ENCODE measurements around the gene BAIAP2L2.

GRCh38 chr22:38115423-38116205 lies 5.1 kb upstream of the BAIAP2L2 start:
- TF ChIP-seq EZH2 (IDR thresholded peaks at IDR 0.05) (no peak), FOXP2 (optimal IDR thresholded peaks at IDR 0.05; ENCODE audit: control extremely low read depth, extremely low read length, insufficient read depth) (no peak)

Measured in SK-N-MC (cell line).